Adipocyte (in vitro differentiated cells): ENCODE results near the gene TUBA3E.
"Not testable (repeated sequence)": the region's sequence is repeated elsewhere in the genome, so short reads cannot be mapped to it uniquely, and the experiment has no call there.

Source experiments
- DNase-seq: peaks from one replicate; pipeline ENCODE4 v3.0.0-alpha.2; 2015; ENCODE audit warnings: low read depth
- H3K27me3 ChIP-seq: replicated peaks from 2 replicates; pipeline ENCODE4 v1.7.0; 2013; ENCODE audit warnings: mild to moderate bottlenecking, low read length, moderate library complexity; ENCODE audit not compliant: control insufficient read depth, insufficient read depth
- H3K36me3 ChIP-seq: 2 replicates; pipeline ENCODE4 v1.7.0; 2013; ENCODE audit warnings: low read length, mild to moderate bottlenecking, moderate library complexity; ENCODE audit not compliant: control insufficient read depth, insufficient read depth, severe bottlenecking
- H3K4me1 ChIP-seq: 2 replicates; pipeline ENCODE4 v1.7.0; 2013; ENCODE audit warnings: mild to moderate bottlenecking, low read length, moderate library complexity; ENCODE audit not compliant: control insufficient read depth, insufficient read depth
- H3K4me3 ChIP-seq: 2 replicates; pipeline ENCODE4 v1.7.0; 2013; ENCODE audit warnings: mild to moderate bottlenecking, low read length, moderate library complexity
- H3K9ac ChIP-seq: 2 replicates; pipeline ENCODE4 v1.7.0; 2013; ENCODE audit warnings: mild to moderate bottlenecking, low read length, moderate library complexity
- H3K9me3 ChIP-seq: 2 replicates; pipeline ENCODE4 v1.7.0; 2013; ENCODE audit warnings: mild to moderate bottlenecking, low read length, moderate library complexity; ENCODE audit not compliant: control insufficient read depth

The TUBA3E gene

GRCh38 chr2:130228005-130228404, 29.8 kb upstream of the TUBA3E start:
- not testable (repeated sequence) for DNase-seq, H3K4me1 ChIP-seq, H3K9ac ChIP-seq, H3K4me3 ChIP-seq, H3K9me3 ChIP-seq, H3K36me3 ChIP-seq, H3K27me3 ChIP-seq

GRCh38 chr2:130222523-130222922, 24.3 kb upstream of the TUBA3E start:
- H3K9me3 ChIP-seq, H3K36me3 ChIP-seq, H3K27me3 ChIP-seq, H3K4me3 ChIP-seq, H3K4me1 ChIP-seq, H3K9ac ChIP-seq, DNase-seq: not testable (repeated sequence)

- not testable (repeated sequence) for H3K4me3 ChIP-seq, H3K9me3 ChIP-seq, DNase-seq
These were observed 22.3 kb upstream of the TUBA3E start for GRCh38 chr2:130220505-130220904.

DNA sequence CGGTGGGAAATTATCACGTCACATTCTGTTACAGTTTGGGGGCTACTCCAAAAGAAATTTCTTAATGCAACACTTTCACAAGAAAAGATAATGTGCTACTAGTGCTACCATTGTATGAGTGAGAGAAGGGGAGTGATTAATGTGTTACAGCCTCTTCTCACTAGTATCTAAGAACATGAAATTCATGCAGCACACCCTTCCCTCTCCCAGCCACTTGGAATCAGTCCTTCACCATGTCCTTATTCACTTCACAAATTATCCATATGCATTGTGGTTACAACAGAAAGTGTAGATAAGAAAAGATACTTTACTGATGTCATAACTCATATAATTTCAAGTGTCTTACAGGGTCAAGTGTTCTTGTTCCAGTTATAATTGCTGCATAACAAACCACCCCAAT, 20.9 kb upstream of the TUBA3E start:
- not testable (repeated sequence) for DNase-seq, H3K9ac ChIP-seq, H3K36me3 ChIP-seq, H3K9me3 ChIP-seq, H3K4me1 ChIP-seq, H3K27me3 ChIP-seq, H3K4me3 ChIP-seq

More at GRCh38 chr2:130220505-130220904, 22.3 kb upstream of the TUBA3E start:
- not testable (repeated sequence) for H3K27me3 ChIP-seq, H3K9ac ChIP-seq, H3K36me3 ChIP-seq, H3K4me1 ChIP-seq

- not testable (repeated sequence) for DNase-seq, H3K36me3 ChIP-seq, H3K9ac ChIP-seq, H3K4me3 ChIP-seq, H3K4me1 ChIP-seq, H3K9me3 ChIP-seq, H3K27me3 ChIP-seq
These were observed 8.8 kb upstream of the TUBA3E start for GRCh38 chr2:130207051-130207450.

DNA sequence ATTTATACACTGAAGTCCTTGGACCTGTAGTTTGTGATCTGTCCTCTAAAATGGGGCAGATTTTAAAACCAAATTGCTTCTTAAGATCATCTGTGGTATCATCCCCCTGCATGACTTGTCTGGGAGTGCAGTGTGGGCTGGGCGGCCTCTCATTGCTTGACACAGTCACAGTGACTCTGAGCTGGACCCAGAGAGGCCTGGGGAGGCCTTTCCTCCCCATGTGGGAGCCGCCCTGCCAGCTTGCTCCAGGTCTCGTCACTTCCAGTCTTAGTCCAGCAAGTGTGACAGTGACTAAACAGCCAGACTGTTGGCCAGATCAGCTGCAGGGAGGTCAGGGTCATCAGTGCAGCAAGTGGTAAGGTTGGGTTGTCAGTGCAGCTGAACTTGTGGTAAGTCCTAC, 4.9 kb upstream of the TUBA3E start:
- H3K36me3 ChIP-seq, DNase-seq, H3K27me3 ChIP-seq, H3K9me3 ChIP-seq, H3K9ac ChIP-seq, H3K4me3 ChIP-seq, H3K4me1 ChIP-seq: not testable (repeated sequence)

GRCh38 chr2:130202518-130202917, 4.3 kb upstream of the TUBA3E start:
- DNase-seq, H3K9me3 ChIP-seq, H3K36me3 ChIP-seq, H3K4me1 ChIP-seq, H3K9ac ChIP-seq, H3K4me3 ChIP-seq, H3K27me3 ChIP-seq: not testable (repeated sequence)

DNA sequence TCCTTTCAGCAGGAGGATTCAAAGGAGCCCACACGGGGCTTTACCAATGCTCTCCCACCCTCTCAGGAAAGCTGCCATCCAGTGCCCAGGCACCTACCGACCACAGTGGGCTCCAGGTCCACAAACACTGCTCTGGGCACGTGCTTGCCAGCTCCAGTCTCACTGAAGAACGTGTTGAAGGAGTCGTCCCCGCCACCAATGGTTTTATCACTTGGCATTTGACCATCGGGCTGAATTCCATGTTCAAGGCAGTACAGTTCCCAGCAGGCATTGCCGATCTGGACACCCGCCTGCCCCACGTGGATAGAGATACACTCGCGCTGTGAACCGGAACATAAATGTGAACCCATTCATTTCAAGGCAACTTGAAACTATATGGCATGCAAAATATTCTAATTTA, 2.2 kb downstream of the TUBA3E start:
- not testable (repeated sequence) for H3K9me3 ChIP-seq, H3K36me3 ChIP-seq, H3K27me3 ChIP-seq, DNase-seq, H3K4me1 ChIP-seq, H3K9ac ChIP-seq, H3K4me3 ChIP-seq

- not testable (repeated sequence) for H3K9ac ChIP-seq, H3K4me3 ChIP-seq, H3K4me1 ChIP-seq, H3K36me3 ChIP-seq, H3K27me3 ChIP-seq, H3K9me3 ChIP-seq, DNase-seq
These were observed 3.1 kb downstream of the TUBA3E start for GRCh38 chr2:130195089-130195635.

GRCh38 chr2:130193824-130194223, 4.4 kb downstream of the TUBA3E start:
- not testable (repeated sequence) for H3K36me3 ChIP-seq, H3K4me1 ChIP-seq, H3K4me3 ChIP-seq, H3K27me3 ChIP-seq, H3K9ac ChIP-seq, H3K9me3 ChIP-seq, DNase-seq

- H3K27me3 ChIP-seq, H3K4me1 ChIP-seq, H3K9me3 ChIP-seq, H3K36me3 ChIP-seq, H3K9ac ChIP-seq, H3K4me3 ChIP-seq, DNase-seq: not testable (repeated sequence)
These were observed 5.8 kb downstream of the TUBA3E start for GRCh38 chr2:130192451-130192850.

GRCh38 chr2:130191319-130191718, 6.9 kb downstream of the TUBA3E start:
- H3K9me3 ChIP-seq, H3K27me3 ChIP-seq, DNase-seq, H3K4me3 ChIP-seq, H3K9ac ChIP-seq, H3K36me3 ChIP-seq, H3K4me1 ChIP-seq: not testable (repeated sequence)
